IMR-90 (cell line): ENCODE results near the gene ANKH. TPM values are rescaled to one million over a fixed set of nuclear protein-coding genes. Genes with fewer than 3 reads are reported as not detected.

ENCODE experiments used
- ATAC-seq: fragments of 200-7000 bp; cut with Tn5 transposase; 2 replicates; pipeline ENCODE4 v1.9.1; 2020; ENCODE audit warnings: low read depth, mild to moderate bottlenecking, moderate library complexity
- BruUV-seq: library from RNA; stranded (reverse); fragments of 400-500 nt; replicated peaks from 2 replicates; lab custom pipeline; 2021; lab: Mats Ljungman, UMichigan
- CTCF ChIA-PET: fragments of 300-600 bp; formaldehyde crosslinking; extraction: SDS; loops from one replicate; lab custom pipeline; 2021; ENCODE audit warnings: antibody characterized with exemption; lab: Yijun Ruan, JAX
- POLR2A ChIA-PET: fragments of 300-600 bp; sonication (Branson Sonifier 250); formaldehyde crosslinking; loops from one replicate; lab custom pipeline; 2022; ENCODE audit warnings: antibody characterized with exemption; ENCODE audit not compliant: unreplicated experiment; lab: Charles Lee
- DNase-seq: peaks from one replicate; pipeline ENCODE4 v3.0.0; 2013
- H2AFZ ChIP-seq: replicated peaks from 2 replicates; pipeline ENCODE3; 2013; ENCODE audit warnings: low read length, mild to moderate bottlenecking; ENCODE audit not compliant: poor library complexity
- H2AK5ac ChIP-seq: 2 replicates; pipeline ENCODE4 v1.6.1; 2013; ENCODE audit warnings: low read depth, low read length, inconsistent platforms
- H2AK9ac ChIP-seq: replicated peaks from 2 replicates; pipeline ENCODE3; 2013; ENCODE audit warnings: mild to moderate bottlenecking, low read depth, low read length, moderate library complexity; ENCODE audit not compliant: poor library complexity
- H2BK120ac ChIP-seq: 2 replicates; pipeline ENCODE4 v1.6.1; 2013; ENCODE audit warnings: low read depth, low read length, inconsistent platforms
- H2BK15ac ChIP-seq: 3 replicates; pipeline ENCODE4 v1.6.1; 2013; ENCODE audit warnings: low read depth, low read length, inconsistent platforms
- H2BK20ac ChIP-seq: 2 replicates; pipeline ENCODE4 v1.6.1; 2013; ENCODE audit warnings: low read depth, mild to moderate bottlenecking, inconsistent platforms, low read length, moderate library complexity
- H2BK5ac ChIP-seq: 2 replicates; pipeline ENCODE4 v1.6.1; 2013; ENCODE audit warnings: mild to moderate bottlenecking, low read depth, low read length, inconsistent platforms; ENCODE audit not compliant: poor library complexity, severe bottlenecking
- H3K14ac ChIP-seq: replicated peaks from 2 replicates; pipeline ENCODE4 v1.6.1; 2013; ENCODE audit warnings: low read depth, low read length, inconsistent platforms
- H3K18ac ChIP-seq: 2 replicates; pipeline ENCODE4 v1.6.1; 2013; ENCODE audit warnings: low read depth, low read length, control low read depth
- H3K23ac ChIP-seq: 2 replicates; pipeline ENCODE4 v1.6.1; 2013; ENCODE audit warnings: low read depth, low read length, inconsistent platforms
- H3K27ac ChIP-seq: 2 replicates; pipeline ENCODE4 v1.5.1; 2013; ENCODE audit warnings: mild to moderate bottlenecking, control low read depth, low read length; ENCODE audit not compliant: insufficient read depth
- H3K27me3 ChIP-seq: 2 replicates; pipeline ENCODE4 v1.6.1; 2013; ENCODE audit warnings: low read length; ENCODE audit not compliant: control insufficient read depth, insufficient read depth
- H3K36me3 ChIP-seq: 2 replicates; pipeline ENCODE4 v1.6.1; 2013; ENCODE audit warnings: low read length, mixed read lengths; ENCODE audit not compliant: control insufficient read depth, insufficient read depth
- H3K4ac ChIP-seq: 2 replicates; pipeline ENCODE4 v1.6.1; 2013; ENCODE audit warnings: low read depth, low read length, inconsistent platforms
- H3K4me1 ChIP-seq: 2 replicates; pipeline ENCODE4 v1.6.1; 2013; ENCODE audit warnings: low read length, mixed read lengths; ENCODE audit not compliant: control insufficient read depth, insufficient read depth
- H3K4me2 ChIP-seq: 2 replicates; pipeline ENCODE4 v1.6.1; 2013; ENCODE audit warnings: low read depth, mild to moderate bottlenecking, control low read depth, low read length, moderate library complexity
- H3K4me3 ChIP-seq: 2 replicates; pipeline ENCODE4 v1.5.1; 2013; ENCODE audit warnings: low read depth, mild to moderate bottlenecking, control low read depth, low read length, moderate library complexity; ENCODE audit not compliant: insufficient read depth
- H3K56ac ChIP-seq: 2 replicates; pipeline ENCODE4 v1.6.1; 2013; ENCODE audit warnings: low read length, inconsistent platforms; ENCODE audit not compliant: insufficient read depth; ENCODE audit errors: extremely low read depth
- H3K79me1 ChIP-seq, 2 experiments: 2 replicates each; pipeline ENCODE4 v1.6.1; 2013; ENCODE audit warnings: low read length in 2 of 2, inconsistent platforms in 1 of 2, low read depth in 1 of 2
- H3K9ac ChIP-seq: 2 replicates; pipeline ENCODE4 v1.6.1; 2013; ENCODE audit warnings: low read depth, low read length, control low read depth
- H3K9me1 ChIP-seq: 2 replicates; pipeline ENCODE4 v1.6.1; 2013; ENCODE audit warnings: low read length, inconsistent platforms; ENCODE audit not compliant: insufficient read depth
- H3K9me3 ChIP-seq: 2 replicates; pipeline ENCODE4 v1.6.1; 2013; ENCODE audit warnings: low read length; ENCODE audit not compliant: control insufficient read depth, insufficient read depth
- H4K20me1 ChIP-seq: 2 replicates; pipeline ENCODE4 v1.6.1; 2013; ENCODE audit warnings: low read length, inconsistent platforms; ENCODE audit not compliant: insufficient read depth
- H4K5ac ChIP-seq: 2 replicates; pipeline ENCODE4 v1.6.1; 2013; ENCODE audit warnings: mild to moderate bottlenecking, low read depth, low read length, control low read depth
- H4K8ac ChIP-seq, 2 experiments: 2 replicates each; pipeline ENCODE4 v1.6.1; 2013; ENCODE audit warnings: low read depth in 2 of 2, low read length in 2 of 2, control low read depth in 1 of 2, inconsistent platforms in 1 of 2
- H4K91ac ChIP-seq: 2 replicates; pipeline ENCODE4 v1.6.1; 2013; ENCODE audit warnings: low read depth, low read length, inconsistent platforms; ENCODE audit not compliant: insufficient read depth
- BHLHE40 ChIP-seq: fragments of 150-350 bp; IDR thresholded peaks from 2 replicates; pipeline ENCODE4 v1.6.1; 2016; ENCODE audit warnings: mild to moderate bottlenecking, low read depth, low read length
- CEBPB ChIP-seq: IDR thresholded peaks from 2 replicates; pipeline ENCODE4 v1.6.1; 2012; ENCODE audit warnings: low read depth, low read length, improper control_type of control experiment
- CHD1 ChIP-seq: IDR thresholded peaks from 2 replicates; pipeline ENCODE4 v1.6.1; 2012; ENCODE audit warnings: low read depth, low read length, improper control_type of control experiment
- FOS ChIP-seq: fragments of 150-350 bp; IDR thresholded peaks from 2 replicates; pipeline ENCODE4 v1.6.1; 2016; ENCODE audit warnings: low read depth, low read length
- MAFK ChIP-seq: IDR thresholded peaks from 2 replicates; pipeline ENCODE4 v1.6.1; 2012; ENCODE audit warnings: low read depth, low read length, improper control_type of control experiment
- MAZ ChIP-seq: IDR thresholded peaks from 2 replicates; pipeline ENCODE4 v1.6.1; 2012; ENCODE audit warnings: low read depth, mild to moderate bottlenecking, low read length, improper control_type of control experiment, moderate library complexity, borderline replicate concordance
- MXI1 ChIP-seq: IDR thresholded peaks from 2 replicates; pipeline ENCODE4 v1.6.1; 2012; ENCODE audit warnings: low read depth, mild to moderate bottlenecking, low read length, moderate library complexity, borderline replicate concordance
- NFE2L2 ChIP-seq: fragments of 150-350 bp; IDR thresholded peaks from 2 replicates; pipeline ENCODE4 v1.6.1; 2016; ENCODE audit warnings: low read depth, mild to moderate bottlenecking, low read length
- POLR2A ChIP-seq: IDR thresholded peaks from 2 replicates; pipeline ENCODE4 v1.6.1; 2012; ENCODE audit warnings: mild to moderate bottlenecking, low read depth, low read length
- RAD21 ChIP-seq: IDR thresholded peaks from 2 replicates; pipeline ENCODE4 v1.6.1; 2012; ENCODE audit warnings: low read length, improper control_type of control experiment
- RCOR1 ChIP-seq: IDR thresholded peaks from 2 replicates; pipeline ENCODE4 v1.6.1; 2012; ENCODE audit warnings: mild to moderate bottlenecking, low read length, improper control_type of control experiment; ENCODE audit not compliant: insufficient replicate concordance
- RFX5 ChIP-seq: IDR thresholded peaks from 2 replicates; pipeline ENCODE4 v1.8.0; 2012; ENCODE audit warnings: low read depth, mild to moderate bottlenecking, low read length, moderate library complexity
- SMC3 ChIP-seq: fragments of 150-350 bp; IDR thresholded peaks from 2 replicates; pipeline ENCODE4 v1.6.1; 2016; ENCODE audit warnings: low read depth, mild to moderate bottlenecking, antibody characterized with exemption, low read length, moderate library complexity
- WGBS, 2 experiments: methylation state at CpG; one replicate each; pipeline versions ENCODE4 v1.1.5 to v1.1.7; 2013; ENCODE audit warnings: missing lambda C conversion rate in 2 of 2; ENCODE audit not compliant: insufficient read length in 1 of 2; ENCODE audit errors: extremely low coverage in 2 of 2; 5-methylcytosine and 5-hydroxymethylcytosine counted together
- dilution Hi-C: fragments of 300-500 bp; cut with HindIII; formaldehyde crosslinking; loops from one replicate; pipeline ENCODE4 v1.14.3; 2018; ENCODE audit warnings: low sequenced_read_pairs; ENCODE audit not compliant: unreplicated experiment
- in situ Hi-C: fragments of 300-500 bp; cut with MboI; formaldehyde crosslinking; loops from 3 replicates; pipeline ENCODE4 v1.14.3; 2019; ENCODE audit warnings: low sequenced_read_pairs, inconsistent platforms, mixed read lengths
- intact Hi-C: fragments of 100-400 bp; cut with micrococcal nuclease; formaldehyde crosslinking; loops from 2 replicates; pipeline ENCODE4 v1.10.0; 2022
- polyA plus RNA-seq, 3 experiments: library from polyadenylated mRNA; depleted of rRNA; stranded (reverse); fragments of >200 nt; gene quantifications; 2 replicates each; pipeline ENCODE4 v1.2.3, GENCODE V29; 2012; ENCODE audit warnings: low replicate concordance in 1 of 3
- total RNA-seq: library from RNA; depleted of rRNA; stranded (reverse); fragments of >200 nt; gene quantifications from 2 replicates; pipeline ENCODE4 v1.2.3, GENCODE V29; 2012
- TF ChIP-seq, protein P1 (sequence below): fragments of 150-350 bp; IDR thresholded peaks from 2 replicates; pipeline ENCODE4 v1.6.1; 2017; ENCODE audit warnings: mild to moderate bottlenecking, antibody characterized with exemption, low read length, low read depth
- TF ChIP-seq, protein P2 (sequence below): conservative IDR thresholded peaks from 2 replicates; pipeline ENCODE4 v1.5.1; 2012; ENCODE audit warnings: mild to moderate bottlenecking, low read depth, low read length, improper control_type of control experiment
- TF ChIP-seq, protein P3 (sequence below): fragments of 150-350 bp; IDR thresholded peaks from 2 replicates; pipeline ENCODE4 v1.6.1; 2016; ENCODE audit warnings: low read depth, mild to moderate bottlenecking, low read length, moderate library complexity, borderline replicate concordance

The ANKH gene
- total and polyA plus RNA-seq, 2 of the 4 experiments (the other 2 are of a cell fraction), result 5.2 to 17.2 TPM

- dilution Hi-C loops, result no loop called here
Observed at GRCh38 chr5:14917719-14918118, 46.1 kb upstream of the ANKH start.

More at GRCh38 chr5:14917719-14918118, 46.1 kb upstream of the ANKH start:
- no peak overlapping the region for H3K56ac ChIP-seq
- WGBS, 2 experiments, result 82% methylated on average over 2 of the region's 2 CpGs; no CpG with 5 or more reads in 1 of the 2 experiments
- H3K18ac ChIP-seq, result no peak overlapping the region
- H4K91ac ChIP-seq, result no peak overlapping the region
- H4K8ac ChIP-seq, result no peak overlapping the region
- H2AFZ ChIP-seq, result no peak overlapping the region
- no peak overlapping the region for H4K5ac ChIP-seq
- TF ChIP-seq CHD1 (no peak), MAFK (no peak), RFX5 (no peak), CEBPB (no peak), POLR2A (no peak), FOS (no peak), MAZ (no peak), NFE2L2 (no peak), RCOR1 (no peak), MXI1 (no peak), BHLHE40 (no peak), SMC3 (no peak), RAD21 (no peak)
- TF ChIP-seq, protein P1, sequence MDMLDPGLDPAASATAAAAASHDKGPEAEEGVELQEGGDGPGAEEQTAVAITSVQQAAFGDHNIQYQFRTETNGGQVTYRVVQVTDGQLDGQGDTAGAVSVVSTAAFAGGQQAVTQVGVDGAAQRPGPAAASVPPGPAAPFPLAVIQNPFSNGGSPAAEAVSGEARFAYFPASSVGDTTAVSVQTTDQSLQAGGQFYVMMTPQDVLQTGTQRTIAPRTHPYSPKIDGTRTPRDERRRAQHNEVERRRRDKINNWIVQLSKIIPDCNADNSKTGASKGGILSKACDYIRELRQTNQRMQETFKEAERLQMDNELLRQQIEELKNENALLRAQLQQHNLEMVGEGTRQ, result no peak
- TF ChIP-seq, protein P2, sequence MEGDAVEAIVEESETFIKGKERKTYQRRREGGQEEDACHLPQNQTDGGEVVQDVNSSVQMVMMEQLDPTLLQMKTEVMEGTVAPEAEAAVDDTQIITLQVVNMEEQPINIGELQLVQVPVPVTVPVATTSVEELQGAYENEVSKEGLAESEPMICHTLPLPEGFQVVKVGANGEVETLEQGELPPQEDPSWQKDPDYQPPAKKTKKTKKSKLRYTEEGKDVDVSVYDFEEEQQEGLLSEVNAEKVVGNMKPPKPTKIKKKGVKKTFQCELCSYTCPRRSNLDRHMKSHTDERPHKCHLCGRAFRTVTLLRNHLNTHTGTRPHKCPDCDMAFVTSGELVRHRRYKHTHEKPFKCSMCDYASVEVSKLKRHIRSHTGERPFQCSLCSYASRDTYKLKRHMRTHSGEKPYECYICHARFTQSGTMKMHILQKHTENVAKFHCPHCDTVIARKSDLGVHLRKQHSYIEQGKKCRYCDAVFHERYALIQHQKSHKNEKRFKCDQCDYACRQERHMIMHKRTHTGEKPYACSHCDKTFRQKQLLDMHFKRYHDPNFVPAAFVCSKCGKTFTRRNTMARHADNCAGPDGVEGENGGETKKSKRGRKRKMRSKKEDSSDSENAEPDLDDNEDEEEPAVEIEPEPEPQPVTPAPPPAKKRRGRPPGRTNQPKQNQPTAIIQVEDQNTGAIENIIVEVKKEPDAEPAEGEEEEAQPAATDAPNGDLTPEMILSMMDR, result no peak
- TF ChIP-seq, protein P3, sequence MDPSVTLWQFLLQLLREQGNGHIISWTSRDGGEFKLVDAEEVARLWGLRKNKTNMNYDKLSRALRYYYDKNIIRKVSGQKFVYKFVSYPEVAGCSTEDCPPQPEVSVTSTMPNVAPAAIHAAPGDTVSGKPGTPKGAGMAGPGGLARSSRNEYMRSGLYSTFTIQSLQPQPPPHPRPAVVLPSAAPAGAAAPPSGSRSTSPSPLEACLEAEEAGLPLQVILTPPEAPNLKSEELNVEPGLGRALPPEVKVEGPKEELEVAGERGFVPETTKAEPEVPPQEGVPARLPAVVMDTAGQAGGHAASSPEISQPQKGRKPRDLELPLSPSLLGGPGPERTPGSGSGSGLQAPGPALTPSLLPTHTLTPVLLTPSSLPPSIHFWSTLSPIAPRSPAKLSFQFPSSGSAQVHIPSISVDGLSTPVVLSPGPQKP, result no peak
- BruUV-seq, result no TSS peak
- no peak overlapping the region for H2BK5ac ChIP-seq
- no peak overlapping the region for H2BK15ac ChIP-seq
- intact Hi-C loops (no loop called here), in situ Hi-C loops (no loop called here)
- DNase-seq, result peak; percentile 17
- POLR2A ChIA-PET, result no interaction called here
- H2AK5ac ChIP-seq, result no peak overlapping the region
- H3K9me3 ChIP-seq, result no peaks in the 10 kb centered on the region
- H3K9ac ChIP-seq, result no peak overlapping the region
- no peak for ATAC-seq
- H3K27ac ChIP-seq, result no peak overlapping the region
- no peak overlapping the region for H3K4me2 ChIP-seq
- no peak overlapping the region for H2AK9ac ChIP-seq
- peaks cover 2% of the 10 kb centered on the region for H3K9me1 ChIP-seq
- H3K4ac ChIP-seq, result 0 out of 2 replicates have a peak overlapping the region, but pooled peaks have one; percentile 4
- no peak overlapping the region for H2BK20ac ChIP-seq
- peaks cover 17% of the 10 kb centered on the region for H3K4me1 ChIP-seq
- H3K36me3 ChIP-seq, result no peaks in the 10 kb centered on the region
- no peaks in the 10 kb centered on the region for H3K27me3 ChIP-seq
- H4K20me1 ChIP-seq, result no peaks in the 10 kb centered on the region
- no peaks in the 10 kb centered on the region for H3K79me1 ChIP-seq
- H3K14ac ChIP-seq, result no peak overlapping the region
- H3K4me3 ChIP-seq, result no peak overlapping the region
- CTCF ChIA-PET, result no interaction called here
- H2BK120ac ChIP-seq, result peak overlapping the region; percentile 17; the same call in 1 of the 2 replicates
- H3K23ac ChIP-seq, result no peak overlapping the region
